ENCODE results near the gene THSD7A. TPM values are rescaled to one million over a fixed set of nuclear protein-coding genes. Genes with fewer than 3 reads are reported as not detected.

The THSD7A gene, protein sequence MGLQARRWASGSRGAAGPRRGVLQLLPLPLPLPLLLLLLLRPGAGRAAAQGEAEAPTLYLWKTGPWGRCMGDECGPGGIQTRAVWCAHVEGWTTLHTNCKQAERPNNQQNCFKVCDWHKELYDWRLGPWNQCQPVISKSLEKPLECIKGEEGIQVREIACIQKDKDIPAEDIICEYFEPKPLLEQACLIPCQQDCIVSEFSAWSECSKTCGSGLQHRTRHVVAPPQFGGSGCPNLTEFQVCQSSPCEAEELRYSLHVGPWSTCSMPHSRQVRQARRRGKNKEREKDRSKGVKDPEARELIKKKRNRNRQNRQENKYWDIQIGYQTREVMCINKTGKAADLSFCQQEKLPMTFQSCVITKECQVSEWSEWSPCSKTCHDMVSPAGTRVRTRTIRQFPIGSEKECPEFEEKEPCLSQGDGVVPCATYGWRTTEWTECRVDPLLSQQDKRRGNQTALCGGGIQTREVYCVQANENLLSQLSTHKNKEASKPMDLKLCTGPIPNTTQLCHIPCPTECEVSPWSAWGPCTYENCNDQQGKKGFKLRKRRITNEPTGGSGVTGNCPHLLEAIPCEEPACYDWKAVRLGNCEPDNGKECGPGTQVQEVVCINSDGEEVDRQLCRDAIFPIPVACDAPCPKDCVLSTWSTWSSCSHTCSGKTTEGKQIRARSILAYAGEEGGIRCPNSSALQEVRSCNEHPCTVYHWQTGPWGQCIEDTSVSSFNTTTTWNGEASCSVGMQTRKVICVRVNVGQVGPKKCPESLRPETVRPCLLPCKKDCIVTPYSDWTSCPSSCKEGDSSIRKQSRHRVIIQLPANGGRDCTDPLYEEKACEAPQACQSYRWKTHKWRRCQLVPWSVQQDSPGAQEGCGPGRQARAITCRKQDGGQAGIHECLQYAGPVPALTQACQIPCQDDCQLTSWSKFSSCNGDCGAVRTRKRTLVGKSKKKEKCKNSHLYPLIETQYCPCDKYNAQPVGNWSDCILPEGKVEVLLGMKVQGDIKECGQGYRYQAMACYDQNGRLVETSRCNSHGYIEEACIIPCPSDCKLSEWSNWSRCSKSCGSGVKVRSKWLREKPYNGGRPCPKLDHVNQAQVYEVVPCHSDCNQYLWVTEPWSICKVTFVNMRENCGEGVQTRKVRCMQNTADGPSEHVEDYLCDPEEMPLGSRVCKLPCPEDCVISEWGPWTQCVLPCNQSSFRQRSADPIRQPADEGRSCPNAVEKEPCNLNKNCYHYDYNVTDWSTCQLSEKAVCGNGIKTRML (N-terminal part only)
- 28.3 and 37.5 TPM in 2 replicates for total RNA-seq

GRCh38 chr7:11831736-11832495, at the start of gene THSD7A:
Gene THSD7A (minus strand): TSS chr7:11832198. CDS start chr7:11831946, 252 bp downstream.

All from dermis lymphatic vessel endothelial cell (primary cell).